WTC11 (cell line): Measurements from ENCODE around the gene FBXL7. TPM values are rescaled to one million over a fixed set of nuclear protein-coding genes. Genes with fewer than 3 reads are reported as not detected.

Experiments used
- ATAC-seq: fragments of 200-7000 bp; cut with Tn5 transposase; 2 replicates; pipeline ENCODE4 v1.10.0; 2021; ENCODE audit warnings: mild to moderate bottlenecking, moderate library complexity
- CTCF ChIA-PET: fragments of 300-600 bp; sonication (Branson Sonifier 250); formaldehyde crosslinking; loops from one replicate; lab custom pipeline; 2021; ENCODE audit warnings: antibody characterized with exemption; lab: Charles Lee
- POLR2A ChIA-PET: fragments of 350-600 bp; sonication (Branson Sonifier 250); formaldehyde crosslinking; loops from one replicate; lab custom pipeline; 2021; ENCODE audit warnings: antibody characterized with exemption; lab: Charles Lee
- DNase-seq: peaks from one replicate; pipeline ENCODE4 v3.0.0; 2021; ENCODE audit warnings: low spot score
- H3K27ac Mint-ChIP-seq: 2 replicates; pipeline ENCODE4 v1.8.0; 2021; ENCODE audit warnings: mixed read lengths
- H3K27me3 Mint-ChIP-seq: 2 replicates; pipeline ENCODE4 v1.8.0; 2021; ENCODE audit warnings: low read depth, mild to moderate bottlenecking, moderate library complexity, mixed read lengths
- H3K36me3 Mint-ChIP-seq: 2 replicates; pipeline ENCODE4 v1.8.0; 2021; ENCODE audit warnings: mixed read lengths
- H3K4me1 Mint-ChIP-seq: 2 replicates; pipeline ENCODE4 v1.8.0; 2022; ENCODE audit warnings: mixed read lengths
- H3K4me3 Mint-ChIP-seq: 2 replicates; pipeline ENCODE4 v1.8.0; 2021; ENCODE audit warnings: mild to moderate bottlenecking, moderate library complexity, mixed read lengths
- H3K9me3 Mint-ChIP-seq: 2 replicates; pipeline ENCODE4 v1.8.0; 2021; ENCODE audit warnings: mixed read lengths
- ARID4B ChIP-seq: sonication (generic); formaldehyde crosslinking; IDR thresholded peaks from 2 replicates; pipeline ENCODE4 v1.8.0; 2023; ENCODE audit warnings: missing genetic modification reagents, mild to moderate bottlenecking, borderline replicate concordance
- ATF6 ChIP-seq: sonication (generic); formaldehyde crosslinking; IDR thresholded peaks from 2 replicates; pipeline ENCODE4 v1.8.1; 2023; ENCODE audit warnings: mild to moderate bottlenecking, missing genetic modification reagents
- FOXJ3 ChIP-seq: sonication (generic); formaldehyde crosslinking; IDR thresholded peaks from 2 replicates; pipeline ENCODE4 v1.9.0; 2021; ENCODE audit warnings: missing genetic modification reagents, mild to moderate bottlenecking, borderline replicate concordance
- NR1H2 ChIP-seq: sonication (generic); formaldehyde crosslinking; IDR thresholded peaks from 2 replicates; pipeline ENCODE4 v1.9.0; 2021; ENCODE audit warnings: mild to moderate bottlenecking, moderate library complexity, missing genetic modification reagents
- NR3C1 ChIP-seq: sonication (generic); formaldehyde crosslinking; conservative IDR thresholded peaks from 2 replicates; pipeline ENCODE4 v1.8.1; 2023; ENCODE audit warnings: low read depth, mild to moderate bottlenecking, missing genetic modification reagents
- PRDM15 ChIP-seq: sonication (generic); formaldehyde crosslinking; IDR thresholded peaks from 2 replicates; pipeline ENCODE4 v1.8.0; 2022; ENCODE audit warnings: missing genetic modification reagents
- TEAD4 ChIP-seq: sonication (generic); formaldehyde crosslinking; IDR thresholded peaks from 2 replicates; pipeline ENCODE4 v1.8.0; 2022; ENCODE audit warnings: mild to moderate bottlenecking, missing genetic modification reagents
- USF1 ChIP-seq: sonication (generic); formaldehyde crosslinking; IDR thresholded peaks from 2 replicates; pipeline ENCODE4 v1.8.0; 2022; ENCODE audit warnings: mild to moderate bottlenecking, missing genetic modification reagents
- ZBTB21 ChIP-seq: sonication (generic); formaldehyde crosslinking; IDR thresholded peaks from 2 replicates; pipeline ENCODE4 v1.8.1; 2023; ENCODE audit warnings: mild to moderate bottlenecking, missing genetic modification reagents, borderline replicate concordance
- total RNA-seq: library from RNA; stranded (reverse); gene quantifications from 3 replicates; pipeline ENCODE4 v1.2.3, GENCODE V29; 2021
- TF ChIP-seq, protein P1 (sequence below): fragments of 250-450 bp; sonication (Bioruptor Pico); IDR thresholded peaks from 2 replicates; pipeline ENCODE4 v1.9.0; 2021; ENCODE audit warnings: moderate library complexity, mild to moderate bottlenecking, inconsistent platforms, borderline replicate concordance
- TF ChIP-seq, protein P2 (sequence below): sonication (generic); formaldehyde crosslinking; IDR thresholded peaks from 2 replicates; pipeline ENCODE4 v1.8.0; 2022; ENCODE audit warnings: mild to moderate bottlenecking, missing genetic modification reagents

The FBXL7 gene
- total RNA-seq, 1 experiment from 2014 or later, result 13.8 TPM

DNA sequence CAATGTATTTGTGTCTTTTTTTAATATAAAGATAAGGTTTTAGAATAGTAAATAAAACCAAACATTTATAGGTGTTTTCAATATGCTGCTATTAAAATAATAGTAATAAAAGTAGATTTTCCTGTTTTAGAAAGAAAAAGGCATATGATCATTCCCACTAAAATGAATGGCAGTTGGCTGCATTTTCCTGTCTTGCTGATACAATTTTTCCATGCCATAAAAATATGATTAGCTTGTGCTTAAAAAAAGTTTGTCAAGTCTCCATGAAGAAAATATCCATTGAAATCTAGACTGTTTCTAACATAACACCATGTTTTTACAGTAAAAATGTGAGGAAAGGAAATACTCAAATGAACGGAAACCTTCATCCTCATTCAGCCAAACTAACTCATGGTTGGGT is 65.0 kb downstream of the FBXL7 start (continued):
- TF ChIP-seq USF1, result no peak
- TF ChIP-seq NR1H2 (CRISPR knock-in tag), result no peak
- no peak for TF ChIP-seq TEAD4 (CRISPR knock-in tag)
- TF ChIP-seq, protein P1, sequence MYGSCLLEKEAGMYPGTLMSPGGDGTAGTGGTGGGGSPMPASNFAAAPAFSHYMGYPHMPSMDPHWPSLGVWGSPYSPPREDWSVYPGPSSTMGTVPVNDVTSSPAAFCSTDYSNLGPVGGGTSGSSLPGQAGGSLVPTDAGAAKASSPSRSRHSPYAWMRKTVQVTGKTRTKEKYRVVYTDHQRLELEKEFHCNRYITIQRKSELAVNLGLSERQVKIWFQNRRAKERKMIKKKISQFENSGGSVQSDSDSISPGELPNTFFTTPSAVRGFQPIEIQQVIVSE (CRISPR knock-in tag), result no peak
- no peak for TF ChIP-seq FOXJ3 (CRISPR knock-in tag)
- no peak for TF ChIP-seq PRDM15 (CRISPR knock-in tag)
- TF ChIP-seq NR3C1, result no peak
- no peak for TF ChIP-seq ARID4B (CRISPR knock-in tag)

DNA sequence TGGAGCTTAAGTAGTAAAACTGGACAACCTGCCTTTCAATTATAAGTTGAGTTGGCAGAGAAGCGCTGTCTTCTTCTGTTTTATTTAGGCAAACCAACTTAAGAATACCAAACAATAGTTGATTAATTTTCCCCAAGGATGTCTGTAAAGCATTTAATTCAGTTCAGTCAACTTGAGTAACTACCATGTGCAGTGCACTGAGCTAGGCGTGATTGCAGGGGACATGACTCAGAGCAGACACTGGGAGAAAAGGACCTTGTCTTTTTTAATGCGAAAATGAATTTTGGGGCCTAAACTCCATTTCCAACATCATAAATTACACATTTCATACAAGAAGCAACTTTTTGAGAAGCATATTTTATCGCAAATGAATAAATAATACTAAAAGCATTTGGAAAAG is 66.3 kb downstream of the FBXL7 start:
- no peak overlapping the region for H3K4me3 Mint-ChIP-seq
- peaks cover 4% of the 10 kb centered on the region for H3K9me3 Mint-ChIP-seq
- H3K4me1 Mint-ChIP-seq, result peaks cover 15% of the 10 kb centered on the region
- ATAC-seq, result no peak
- DNase-seq, result no peak
- CTCF ChIA-PET, result no interaction called here
- TF ChIP-seq, protein P2, sequence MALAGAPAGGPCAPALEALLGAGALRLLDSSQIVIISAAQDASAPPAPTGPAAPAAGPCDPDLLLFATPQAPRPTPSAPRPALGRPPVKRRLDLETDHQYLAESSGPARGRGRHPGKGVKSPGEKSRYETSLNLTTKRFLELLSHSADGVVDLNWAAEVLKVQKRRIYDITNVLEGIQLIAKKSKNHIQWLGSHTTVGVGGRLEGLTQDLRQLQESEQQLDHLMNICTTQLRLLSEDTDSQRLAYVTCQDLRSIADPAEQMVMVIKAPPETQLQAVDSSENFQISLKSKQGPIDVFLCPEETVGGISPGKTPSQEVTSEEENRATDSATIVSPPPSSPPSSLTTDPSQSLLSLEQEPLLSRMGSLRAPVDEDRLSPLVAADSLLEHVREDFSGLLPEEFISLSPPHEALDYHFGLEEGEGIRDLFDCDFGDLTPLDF (CRISPR knock-in tag), result no peak
- TF ChIP-seq ZBTB21 (no peak), ATF6 (CRISPR knock-in tag) (no peak)
- TF ChIP-seq, protein P1 (CRISPR knock-in tag), result no peak
- TF ChIP-seq, all 79 proteins: peak for 0
- H3K36me3 Mint-ChIP-seq, result peaks cover 4% of the 10 kb centered on the region
- no peaks in the 10 kb centered on the region for H3K27me3 Mint-ChIP-seq
- POLR2A ChIA-PET, result no interaction called here
- H3K27ac Mint-ChIP-seq, result no peak overlapping the region
